Mesenteric fat pad (tissue), 1 donor: ENCODE data around the gene TPM4. TPM values are rescaled to one million over a fixed set of nuclear protein-coding genes. Genes with fewer than 3 reads are reported as not detected.

Source experiments
- DNase-seq: peaks from one replicate; pipeline ENCODE4 v3.0.0-alpha.2; 2020; ENCODE audit warnings: low spot score
- total RNA-seq: library from RNA; stranded (reverse); fragmentation: NEBNext Ultra II Directional; extraction: Animal tissue kit (Norgen Biotek cat#: 25700); gene quantifications from one replicate; pipeline ENCODE4 v1.2.1, GENCODE V29; 2021
- donor health status: DM: yes; HTN: yes; CAD: no.

The TPM4 gene
- total RNA-seq, 1 donor from 2014 or later = 385 TPM

DNA sequence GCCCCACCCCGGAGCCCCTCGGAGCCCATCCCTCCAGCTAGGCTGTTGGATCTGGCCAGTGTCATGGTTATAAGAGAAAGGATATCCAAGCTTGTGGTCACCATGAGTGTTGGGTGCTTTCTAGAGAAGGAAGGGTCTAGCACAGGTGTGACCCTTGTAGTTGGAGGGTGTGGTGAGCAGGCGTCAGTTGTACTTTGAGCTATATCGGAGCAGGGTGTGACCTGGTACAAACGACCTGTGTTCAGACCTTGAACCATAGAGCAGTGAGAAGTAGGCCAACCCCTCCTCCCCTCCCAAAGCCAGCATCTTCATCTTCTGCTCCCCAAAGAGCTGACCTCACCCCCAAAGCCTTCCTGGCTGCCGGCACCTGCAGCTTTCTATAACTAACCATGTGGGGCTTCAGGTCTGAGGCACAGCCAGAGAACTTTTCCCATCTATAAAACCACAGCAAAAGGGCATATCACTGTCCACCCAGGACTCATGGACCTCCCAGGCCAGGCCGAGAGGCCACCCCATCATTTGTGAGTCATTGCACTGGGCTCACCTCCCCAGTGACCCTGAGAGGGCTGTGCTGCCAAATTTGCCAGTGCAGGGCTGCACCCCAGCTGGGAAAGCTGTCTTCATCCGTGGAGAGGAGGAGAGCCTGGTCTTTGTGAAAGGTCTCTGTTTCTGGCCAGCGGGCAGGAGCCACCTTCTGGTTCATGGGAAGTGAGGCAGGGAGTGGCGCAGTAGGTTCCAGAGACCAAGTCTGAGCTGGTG, 49.6 kb downstream of the TPM4 start:
- DNase-seq = no peak

DNA sequence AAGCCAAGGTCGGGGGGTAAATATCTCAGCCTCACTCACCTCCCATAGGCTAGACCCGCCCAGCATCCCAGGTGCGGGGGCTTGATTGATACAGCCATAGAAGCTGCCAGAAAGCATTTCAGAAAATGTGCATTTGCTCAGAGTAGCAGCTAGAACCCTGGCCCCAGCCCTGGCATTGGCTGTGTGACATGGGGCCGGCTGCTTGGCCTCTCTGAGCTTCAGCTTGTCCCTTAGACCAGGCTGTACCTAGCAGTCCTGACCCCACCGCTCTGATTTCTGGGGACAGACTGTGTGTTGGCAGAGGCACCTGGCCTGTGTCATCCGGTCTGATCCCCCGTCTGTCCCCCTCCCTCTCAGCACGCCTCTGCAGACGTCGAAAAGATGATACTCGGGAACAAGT, 50.8 kb downstream of the TPM4 start:
- no peak for DNase-seq

DNA sequence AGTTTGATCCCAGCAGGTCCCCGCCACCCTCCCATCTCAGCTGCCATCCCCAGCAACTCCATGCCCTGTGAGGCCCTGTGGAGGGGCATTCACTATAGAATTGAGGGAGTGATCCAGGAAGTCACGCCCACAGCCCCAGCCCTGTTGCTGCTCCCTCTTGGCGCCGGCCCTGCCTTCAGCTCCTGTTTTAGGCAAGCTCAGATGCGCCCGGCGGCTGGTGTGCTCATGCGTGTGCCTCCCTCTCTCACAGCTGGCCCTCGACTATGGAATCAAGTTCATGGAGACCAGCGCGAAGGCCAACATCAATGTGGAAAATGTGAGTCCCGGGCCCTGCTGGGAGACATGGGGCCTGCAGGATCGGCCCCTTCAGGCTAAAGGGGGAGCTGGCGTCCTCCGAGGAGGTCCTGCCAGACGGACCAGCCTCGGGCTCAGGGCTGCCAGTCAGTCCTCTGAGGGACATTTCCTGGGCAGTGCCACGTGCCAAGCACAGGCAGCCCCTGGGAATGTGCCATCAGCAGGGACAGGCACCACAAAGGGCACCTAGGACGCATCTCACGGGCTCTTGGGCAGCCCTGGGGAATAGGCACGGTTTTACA, 51.6 kb downstream of the TPM4 start:
- no peak for DNase-seq

DNA sequence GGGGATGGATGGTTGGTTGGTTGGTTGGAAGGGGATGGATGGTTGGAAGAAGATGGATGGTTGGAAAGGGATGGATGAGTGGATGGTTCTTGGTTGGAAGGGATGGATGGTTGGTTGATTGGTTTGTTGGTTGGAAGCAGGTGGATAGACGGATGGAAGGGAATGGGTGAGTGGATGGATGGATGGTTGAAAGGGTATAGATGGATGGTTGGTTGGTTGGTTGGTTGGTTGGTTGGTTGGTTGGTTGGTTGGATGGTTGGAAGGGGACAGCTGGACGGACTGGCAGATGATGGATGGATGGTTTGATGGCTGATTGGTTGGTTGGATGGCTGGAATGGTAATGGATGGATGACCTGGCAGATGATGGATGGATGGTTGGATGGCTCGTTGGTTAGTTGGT, 55.4 kb downstream of the TPM4 start:
- DNase-seq = no peak

DNA sequence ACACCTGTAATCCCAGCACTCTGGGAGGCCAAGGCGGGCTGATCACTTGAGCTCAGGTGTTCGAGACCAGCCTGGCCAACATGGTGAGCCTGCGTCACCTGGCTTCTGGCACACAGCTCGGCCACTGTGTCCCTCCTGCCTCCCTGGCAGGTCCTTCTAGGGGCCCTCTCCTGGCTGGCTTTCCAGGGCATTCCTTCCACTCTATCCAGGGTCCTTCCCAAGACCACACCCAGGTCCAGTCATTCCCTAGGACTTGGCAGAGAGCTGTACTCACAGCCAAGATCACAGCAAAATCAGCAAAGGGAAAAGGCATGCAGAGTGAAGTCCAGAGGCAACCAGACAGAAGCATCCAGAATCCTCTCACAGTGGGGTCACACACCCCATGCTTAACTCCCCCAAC, 57.5 kb downstream of the TPM4 start:
- no peak for DNase-seq

DNA sequence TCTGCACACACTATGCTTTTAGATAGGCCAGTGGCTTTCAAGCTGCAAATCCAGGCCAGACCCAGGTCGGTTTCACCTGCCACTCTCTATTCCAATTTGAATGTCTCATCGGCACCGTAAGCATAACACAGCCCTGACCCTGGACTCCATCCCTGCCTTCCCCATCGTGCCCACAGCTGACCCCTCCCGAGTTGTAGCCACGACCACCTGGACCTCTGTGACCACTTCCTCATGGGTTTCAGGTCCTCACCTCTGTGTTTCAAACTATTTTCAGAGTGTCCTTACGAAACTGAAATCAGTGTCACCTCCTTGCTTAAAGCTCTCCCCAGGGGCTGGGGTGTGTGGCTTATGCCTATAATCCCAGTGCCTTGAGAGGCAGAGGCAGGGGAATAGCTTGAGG, 58.2 kb downstream of the TPM4 start:
- no peak for DNase-seq

DNA sequence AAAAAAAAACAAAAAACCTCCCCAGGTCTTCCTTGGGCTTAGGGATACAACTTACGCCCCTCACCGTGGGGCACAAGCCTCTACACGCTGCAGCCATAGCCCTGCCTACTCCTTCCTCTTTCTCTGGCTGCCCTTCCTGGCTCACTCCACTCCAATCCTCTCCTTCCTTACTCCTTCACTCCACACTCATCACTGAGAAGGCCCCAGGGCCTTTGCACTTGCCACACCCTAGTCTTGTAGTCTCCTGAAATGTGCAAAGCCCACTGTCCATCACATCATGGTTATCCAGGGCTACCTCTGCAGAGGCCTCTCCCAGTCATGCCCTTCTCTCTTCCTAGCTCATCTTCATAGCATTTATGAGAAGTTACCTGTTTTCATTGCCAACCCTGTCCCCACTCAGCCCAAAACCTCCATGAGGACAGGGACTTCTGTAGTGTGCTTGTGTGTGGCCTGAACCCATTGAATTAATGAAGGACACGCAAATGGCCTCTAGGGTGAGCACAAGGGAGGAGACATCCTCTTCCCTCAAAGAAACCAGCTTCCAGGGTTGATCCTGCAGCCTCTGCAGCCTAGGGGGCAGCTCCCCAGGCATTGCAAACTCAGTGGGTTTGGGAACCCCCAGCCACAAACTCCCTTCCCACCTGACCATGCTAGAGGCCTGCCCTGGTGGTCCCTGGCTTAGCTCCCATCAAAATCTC, 59.3 kb downstream of the TPM4 start:
- no peak for DNase-seq

DNA sequence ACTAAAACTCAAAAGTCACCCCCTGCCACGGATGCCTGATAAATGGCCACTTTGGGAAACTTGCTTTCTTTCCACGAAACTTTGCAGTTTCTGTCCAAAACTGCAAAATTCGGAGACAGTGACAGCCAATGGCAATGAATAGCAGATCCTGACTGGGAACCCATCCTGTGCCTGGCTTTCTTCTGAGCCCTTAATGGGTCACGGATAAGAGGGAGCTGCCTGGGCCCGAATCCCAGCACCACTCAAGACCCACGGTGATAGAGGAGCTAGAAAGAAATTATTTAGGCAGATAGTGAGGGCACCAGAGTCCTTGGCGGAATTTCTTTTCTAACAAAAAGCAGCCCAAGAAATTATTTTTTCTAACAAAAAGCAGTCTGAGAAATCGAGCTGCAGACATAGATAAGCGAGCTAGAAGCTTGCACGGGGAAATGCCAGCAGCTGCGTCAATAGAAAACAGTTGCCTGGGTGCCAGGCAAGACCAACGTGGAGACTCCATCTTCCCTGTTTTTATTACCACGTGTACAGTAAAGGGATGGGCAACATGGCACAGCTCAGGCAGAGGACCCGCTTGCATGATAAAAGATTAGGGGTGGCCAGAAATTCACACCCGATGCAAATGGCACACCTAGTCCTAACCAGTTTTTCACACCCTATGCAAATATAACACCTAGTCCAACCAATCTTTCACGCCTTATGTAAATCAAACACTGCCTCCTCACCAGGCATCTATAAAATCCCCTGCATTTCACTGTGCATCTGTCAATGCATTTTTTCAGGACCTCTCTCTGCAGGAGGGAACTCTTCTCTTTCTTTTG, 60.1 kb downstream of the TPM4 start:
- no peak for DNase-seq

DNA sequence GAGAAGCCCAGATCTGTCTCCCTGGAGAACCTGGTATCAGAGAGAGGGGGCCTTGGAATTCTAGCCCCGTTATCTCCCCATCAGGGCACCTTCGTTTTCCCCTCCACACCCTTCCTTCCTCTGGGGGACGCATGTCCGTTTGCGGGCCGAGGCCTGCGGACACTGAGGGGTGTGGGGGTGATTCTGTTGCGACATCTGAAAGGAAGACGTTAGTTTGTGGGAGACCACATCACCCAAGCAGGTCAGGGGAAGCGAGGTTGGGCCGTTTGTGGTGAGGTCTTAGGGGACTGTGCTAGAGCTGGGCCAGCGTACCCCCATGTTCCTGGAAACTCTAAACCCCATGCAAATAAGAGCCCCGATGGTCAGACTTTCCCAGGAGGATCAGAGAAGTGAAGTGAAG, 63.5 kb downstream of the TPM4 start:
- no peak for DNase-seq

DNA sequence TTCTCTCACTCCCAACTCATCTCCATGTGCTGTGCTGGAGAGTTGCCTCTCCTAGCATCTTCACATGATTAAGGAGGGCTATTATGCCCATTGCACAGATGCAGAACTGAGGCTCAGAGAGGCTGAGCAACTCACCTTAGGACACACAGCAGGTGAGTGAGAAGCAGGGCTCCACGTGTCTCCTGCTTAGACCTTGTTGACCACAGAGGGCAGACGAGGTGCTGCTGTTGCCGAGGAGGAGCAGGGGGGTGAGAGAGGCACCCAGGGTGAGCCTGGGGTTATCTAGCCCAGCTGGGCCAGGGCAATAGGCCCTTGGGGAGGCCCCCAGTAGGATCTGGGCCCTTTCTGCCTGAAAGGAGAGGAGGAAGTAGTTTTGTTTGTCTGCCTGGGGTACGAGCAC, 64.7 kb downstream of the TPM4 start:
- DNase-seq = no peak

DNA sequence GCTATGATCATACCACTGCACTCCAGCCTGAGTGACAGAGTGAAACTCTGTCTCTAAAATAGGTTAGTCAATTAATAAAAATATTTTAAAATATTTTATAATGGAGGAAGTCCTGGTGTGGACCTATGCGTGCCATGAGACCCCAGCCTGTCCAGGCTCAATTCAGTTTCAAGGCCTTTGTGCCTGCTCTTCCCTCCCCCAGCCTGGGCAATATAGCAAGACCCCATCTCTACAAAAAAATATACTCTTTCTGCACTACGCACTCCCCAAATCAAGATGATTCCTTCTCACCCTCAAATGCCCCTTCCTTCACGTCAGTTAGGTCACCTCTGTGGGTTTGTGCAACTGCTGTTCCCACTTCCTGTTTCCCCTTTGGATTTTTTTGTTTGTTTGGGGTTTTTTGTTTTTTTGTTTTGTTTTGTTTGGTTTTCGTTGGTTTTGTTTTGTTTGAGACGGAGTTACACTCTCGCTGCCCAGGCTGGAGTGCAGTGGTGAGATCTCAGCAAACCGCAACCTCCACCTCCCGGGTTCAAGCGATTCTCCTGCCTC, 65.8 kb downstream of the TPM4 start:
- no peak for DNase-seq

DNA sequence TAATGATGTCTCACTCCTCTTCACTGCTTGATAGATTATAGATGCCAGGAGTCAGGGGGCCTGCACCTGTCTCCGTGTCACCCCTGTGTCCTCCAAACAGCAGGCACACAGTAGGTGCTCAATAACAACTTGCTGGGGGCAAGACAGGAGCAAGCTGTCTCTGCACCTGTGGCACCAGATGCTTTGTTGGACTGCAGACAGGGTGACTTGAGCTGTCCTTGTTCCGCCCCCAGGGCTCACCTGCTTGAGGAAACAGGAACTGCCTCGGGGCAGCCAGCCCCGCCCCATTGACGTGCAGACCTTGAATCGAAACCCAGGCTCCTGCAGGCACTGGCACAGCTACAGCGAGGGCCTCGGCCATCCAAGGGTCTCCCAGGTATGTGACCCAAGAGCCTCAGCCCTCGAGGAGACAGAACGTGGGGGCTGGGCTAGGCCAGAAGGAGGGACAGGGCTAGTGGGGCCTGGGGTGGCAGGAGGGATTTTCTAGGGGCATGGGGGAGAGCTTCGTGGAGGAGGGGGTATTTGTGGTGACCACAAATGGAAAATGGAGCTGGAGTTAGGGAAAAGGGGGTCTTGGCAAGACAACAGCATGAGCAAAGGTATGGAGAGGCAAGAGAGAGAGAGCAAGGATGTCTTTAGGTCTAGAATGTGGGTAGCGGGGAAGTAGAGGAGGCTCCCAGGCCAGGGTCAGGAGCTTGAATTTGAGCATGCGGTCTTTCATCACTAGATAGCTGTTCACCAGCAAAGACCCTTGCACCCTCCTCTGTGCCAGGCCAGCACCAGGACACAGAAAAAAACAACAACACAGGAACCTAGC, 67.3 kb downstream of the TPM4 start, which contains the start of gene HSH2D:
HSH2D (plus strand) TSS at position 287 of the 817 bp plus-strand sequence. CDS start 5,066 bp downstream, outside the sequence.
- no peak for DNase-seq

DNA sequence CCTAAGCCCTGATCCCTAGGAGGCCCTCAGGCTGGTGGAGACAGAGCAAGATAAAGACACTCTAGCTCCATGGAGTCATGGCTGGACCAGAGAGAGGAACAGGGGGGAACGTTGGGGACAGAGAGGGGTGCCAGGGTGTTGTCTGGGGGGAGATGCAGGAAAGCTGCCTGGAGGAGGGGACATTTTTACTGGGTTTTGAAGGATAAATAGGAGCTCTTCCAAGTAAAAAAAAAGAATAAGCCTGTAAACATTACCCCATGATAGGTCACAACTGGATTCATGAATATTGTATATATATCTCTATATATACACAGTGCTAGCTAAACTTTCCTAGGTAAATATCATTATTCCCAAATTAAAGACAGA, 67.9 kb downstream of the TPM4 start:
- no peak for DNase-seq

DNA sequence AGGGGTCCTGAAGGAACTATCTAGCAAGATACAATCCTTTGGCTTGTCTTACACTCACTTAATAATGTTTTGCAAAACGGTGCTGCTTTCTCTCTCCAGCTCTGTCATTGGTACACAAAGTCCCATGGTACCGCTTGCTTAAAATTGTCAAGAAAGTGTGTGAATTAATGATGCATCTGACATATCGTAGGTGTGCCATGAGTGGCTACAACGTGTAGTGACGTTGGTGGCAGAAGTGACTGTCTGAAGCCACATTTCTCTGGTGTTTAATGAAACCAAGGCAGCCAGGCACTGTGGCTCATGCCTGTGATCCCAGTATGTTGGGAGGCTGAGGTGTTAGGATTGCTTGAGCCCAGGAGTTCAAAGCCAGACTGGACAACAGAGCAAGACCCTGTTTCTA, 69.8 kb downstream of the TPM4 start:
- DNase-seq = no peak

DNA sequence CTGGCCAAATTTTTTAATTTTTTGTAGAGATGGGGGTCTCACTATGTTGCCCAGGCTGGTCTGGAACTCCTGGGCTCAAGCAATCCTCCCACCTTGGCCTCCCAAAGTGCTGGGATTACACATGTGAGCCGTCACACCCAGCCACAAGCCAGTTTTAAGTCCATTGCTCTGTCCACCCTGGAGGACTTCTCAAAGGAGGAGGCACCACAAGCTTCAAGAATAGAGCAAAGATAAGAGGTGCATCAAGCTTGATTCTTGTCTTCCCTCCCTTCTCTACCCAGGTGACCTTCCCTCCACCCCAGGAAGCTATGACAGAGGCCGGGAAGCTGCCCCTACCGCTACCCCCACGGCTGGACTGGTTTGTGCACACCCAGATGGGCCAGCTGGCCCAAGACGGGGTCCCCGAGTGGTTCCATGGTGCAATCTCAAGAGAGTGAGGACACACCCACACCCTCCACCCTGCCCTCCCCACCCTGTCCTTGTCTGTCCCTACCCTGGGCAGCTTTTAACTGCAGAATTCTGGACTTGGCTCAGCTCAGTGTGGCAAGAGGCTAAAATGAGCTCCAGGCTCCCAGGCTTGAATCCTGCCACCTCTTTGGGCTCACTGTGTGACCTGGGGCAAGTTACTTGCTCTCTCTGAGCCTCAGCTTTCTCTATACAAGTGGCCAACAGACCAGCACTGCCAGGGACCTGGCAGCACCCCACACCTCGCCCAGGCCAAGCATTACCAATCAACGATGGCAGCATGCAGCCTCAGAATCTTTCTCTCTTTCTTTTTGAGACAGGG, 72.3 kb downstream of the TPM4 start:
- no peak for DNase-seq
